HEK293 (cell line): ENCODE measurements around the gene HS6ST3.

Experiments used
- CTCF ChIP-seq: fragments of 450-650 bp; formaldehyde crosslinking; IDR thresholded peaks from 2 replicates; pipeline ENCODE4 v1.5.1; 2016; ENCODE audit warnings: missing biosample characterization, missing genetic modification characterization
- ELK4 ChIP-seq: IDR thresholded peaks from 2 replicates; pipeline ENCODE4 v1.6.1; 2011; ENCODE audit warnings: mild to moderate bottlenecking, low read depth, low read length, borderline replicate concordance
- ZNF112 ChIP-seq: fragments of 450-650 bp; formaldehyde crosslinking; IDR thresholded peaks from 2 replicates; pipeline ENCODE4 v1.5.0; 2017; ENCODE audit warnings: missing biosample characterization, missing genetic modification characterization
- TF ChIP-seq, protein P1 (sequence below): fragments of 450-650 bp; formaldehyde crosslinking; IDR thresholded peaks from 2 replicates; pipeline ENCODE4 v1.5.1; 2016; ENCODE audit warnings: missing biosample characterization, missing genetic modification characterization

GRCh38 chr13:96248996-96249395, 159.1 kb downstream of the HS6ST3 start:
- no peak for TF ChIP-seq ELK4
- TF ChIP-seq, protein P1, sequence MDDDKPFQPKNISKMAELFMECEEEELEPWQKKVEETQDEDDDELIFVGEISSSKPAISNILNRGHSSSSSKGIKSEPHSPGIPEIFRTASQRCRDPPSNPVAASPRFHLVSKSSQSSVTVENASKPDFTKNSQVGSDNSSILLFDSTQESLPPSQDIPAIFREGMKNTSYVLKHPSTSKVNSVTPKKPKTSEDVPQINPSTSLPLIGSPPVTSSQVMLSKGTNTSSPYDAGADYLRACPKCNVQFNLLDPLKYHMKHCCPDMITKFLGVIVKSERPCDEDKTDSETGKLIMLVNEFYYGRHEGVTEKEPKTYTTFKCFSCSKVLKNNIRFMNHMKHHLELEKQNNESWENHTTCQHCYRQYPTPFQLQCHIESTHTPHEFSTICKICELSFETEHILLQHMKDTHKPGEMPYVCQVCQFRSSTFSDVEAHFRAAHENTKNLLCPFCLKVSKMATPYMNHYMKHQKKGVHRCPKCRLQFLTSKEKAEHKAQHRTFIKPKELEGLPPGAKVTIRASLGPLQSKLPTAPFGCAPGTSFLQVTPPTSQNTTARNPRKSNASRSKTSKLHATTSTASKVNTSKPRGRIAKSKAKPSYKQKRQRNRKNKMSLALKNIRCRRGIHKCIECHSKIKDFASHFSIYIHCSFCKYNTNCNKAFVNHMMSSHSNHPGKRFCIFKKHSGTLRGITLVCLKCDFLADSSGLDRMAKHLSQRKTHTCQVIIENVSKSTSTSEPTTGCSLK (tag by site-specific recombination) = no peak
- no peak for TF ChIP-seq ZNF112
- no peak for TF ChIP-seq CTCF (tag by site-specific recombination)
